ENCODE results near the gene ITGA5. TPM values are rescaled to one million over a fixed set of nuclear protein-coding genes. Genes with fewer than 3 reads are reported as not detected.
A peak's percentile ranks its signal among the peaks of the same experiment; 100 is the strongest.

Gene ITGA5
- total RNA-seq, 1 experiment from 2014 or later: 49.7 TPM

- Histone ChIP-seq H3K79me2 (ENCODE audit: insufficient read depth, low read length) (no peaks in the 10 kb centered on the region), H3K36me3 (ENCODE audit: control insufficient read depth in 1 of 2, insufficient read depth in 2 of 2, low read length in 2 of 2) (no peaks in the 10 kb centered on the region), H3K9me2 (ENCODE audit: insufficient read depth) (no peaks in the 10 kb centered on the region), H2AFZ (ENCODE audit: low read depth, low read length, poor library complexity, severe bottlenecking) (no peak overlapping the region), H3K4me2 (ENCODE audit: low read length) (peak overlapping the region; percentile 97), H3K9me3 (ENCODE audit: control insufficient read depth in 1 of 2, insufficient read depth in 1 of 2, low read depth in 1 of 2, low read length in 2 of 2) (no peaks in the 10 kb centered on the region), H3K4me1 (ENCODE audit: control insufficient read depth in 1 of 2, insufficient read depth in 2 of 2, low read length in 2 of 2) (peaks cover 26 to 36% of the 10 kb centered on the region in 2 experiments), H3K27me3 (ENCODE audit: insufficient read depth, low read length) (no peaks in the 10 kb centered on the region), H3K9ac (ENCODE audit: low read length) (peak overlapping the region; percentile 76; the same call in 1 of the 2 replicates), H3K27ac (ENCODE audit: low read depth, low read length) (no peak overlapping the region), H4K20me1 (ENCODE audit: insufficient read depth) (no peaks in the 10 kb centered on the region), H3K4me3 (replicated peaks in 1 of 2; ENCODE audit: low read depth in 1 of 2, low read length in 2 of 2) (peak overlapping the region; percentile 49 to 68; a peak in 2 of 4 replicates)
- intact Hi-C loops (cut with micrococcal nuclease): loop anchor here (2.0 kb wide), 1 partner anchor 71 kb away; no protein-coding TSS in a partner anchor
- RAD21 ChIA-PET (ENCODE audit: low non-redundant PET in 1 of 2, low total read pairs in 2 of 2, uncharacterized antibody in 2 of 2, unreplicated experiment in 2 of 2): no interaction called here
- no TSS peak for BruUV-seq (replicated peaks)
- ATAC-seq: no peak
- POLR2A ChIA-PET: interaction anchor here (1.3 to 2.0 kb wide), 4 partner anchors 22 to 78 kb away, joined by 3 to 14 read pairs (median 10); partner anchors contain the start of genes CBX5, COPZ1 and HNRNPA1
- TF ChIP-seq EZH2phosphoT487 (IDR thresholded peaks at IDR 0.05; ENCODE audit: borderline replicate concordance) (no peak), MAX (IDR thresholded peaks at IDR 0.05) (no peak), ZNF274 (IDR thresholded peaks at IDR 0.05; ENCODE audit: low read depth, low read length) (no peak), ELF1 (IDR thresholded peaks at IDR 0.05; ENCODE audit: borderline replicate concordance, low read depth) (no peak), EZH2 (IDR thresholded peaks at IDR 0.05) (no peak)
- TF ChIP-seq, protein P1, sequence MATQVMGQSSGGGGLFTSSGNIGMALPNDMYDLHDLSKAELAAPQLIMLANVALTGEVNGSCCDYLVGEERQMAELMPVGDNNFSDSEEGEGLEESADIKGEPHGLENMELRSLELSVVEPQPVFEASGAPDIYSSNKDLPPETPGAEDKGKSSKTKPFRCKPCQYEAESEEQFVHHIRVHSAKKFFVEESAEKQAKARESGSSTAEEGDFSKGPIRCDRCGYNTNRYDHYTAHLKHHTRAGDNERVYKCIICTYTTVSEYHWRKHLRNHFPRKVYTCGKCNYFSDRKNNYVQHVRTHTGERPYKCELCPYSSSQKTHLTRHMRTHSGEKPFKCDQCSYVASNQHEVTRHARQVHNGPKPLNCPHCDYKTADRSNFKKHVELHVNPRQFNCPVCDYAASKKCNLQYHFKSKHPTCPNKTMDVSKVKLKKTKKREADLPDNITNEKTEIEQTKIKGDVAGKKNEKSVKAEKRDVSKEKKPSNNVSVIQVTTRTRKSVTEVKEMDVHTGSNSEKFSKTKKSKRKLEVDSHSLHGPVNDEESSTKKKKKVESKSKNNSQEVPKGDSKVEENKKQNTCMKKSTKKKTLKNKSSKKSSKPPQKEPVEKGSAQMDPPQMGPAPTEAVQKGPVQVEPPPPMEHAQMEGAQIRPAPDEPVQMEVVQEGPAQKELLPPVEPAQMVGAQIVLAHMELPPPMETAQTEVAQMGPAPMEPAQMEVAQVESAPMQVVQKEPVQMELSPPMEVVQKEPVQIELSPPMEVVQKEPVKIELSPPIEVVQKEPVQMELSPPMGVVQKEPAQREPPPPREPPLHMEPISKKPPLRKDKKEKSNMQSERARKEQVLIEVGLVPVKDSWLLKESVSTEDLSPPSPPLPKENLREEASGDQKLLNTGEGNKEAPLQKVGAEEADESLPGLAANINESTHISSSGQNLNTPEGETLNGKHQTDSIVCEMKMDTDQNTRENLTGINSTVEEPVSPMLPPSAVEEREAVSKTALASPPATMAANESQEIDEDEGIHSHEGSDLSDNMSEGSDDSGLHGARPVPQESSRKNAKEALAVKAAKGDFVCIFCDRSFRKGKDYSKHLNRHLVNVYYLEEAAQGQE (IDR thresholded peaks at IDR 0.05; ENCODE audit: low read depth): no peak
- TF ChIP-seq, protein P2, sequence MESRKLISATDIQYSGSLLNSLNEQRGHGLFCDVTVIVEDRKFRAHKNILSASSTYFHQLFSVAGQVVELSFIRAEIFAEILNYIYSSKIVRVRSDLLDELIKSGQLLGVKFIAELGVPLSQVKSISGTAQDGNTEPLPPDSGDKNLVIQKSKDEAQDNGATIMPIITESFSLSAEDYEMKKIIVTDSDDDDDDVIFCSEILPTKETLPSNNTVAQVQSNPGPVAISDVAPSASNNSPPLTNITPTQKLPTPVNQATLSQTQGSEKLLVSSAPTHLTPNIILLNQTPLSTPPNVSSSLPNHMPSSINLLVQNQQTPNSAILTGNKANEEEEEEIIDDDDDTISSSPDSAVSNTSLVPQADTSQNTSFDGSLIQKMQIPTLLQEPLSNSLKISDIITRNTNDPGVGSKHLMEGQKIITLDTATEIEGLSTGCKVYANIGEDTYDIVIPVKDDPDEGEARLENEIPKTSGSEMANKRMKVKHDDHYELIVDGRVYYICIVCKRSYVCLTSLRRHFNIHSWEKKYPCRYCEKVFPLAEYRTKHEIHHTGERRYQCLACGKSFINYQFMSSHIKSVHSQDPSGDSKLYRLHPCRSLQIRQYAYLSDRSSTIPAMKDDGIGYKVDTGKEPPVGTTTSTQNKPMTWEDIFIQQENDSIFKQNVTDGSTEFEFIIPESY (IDR thresholded peaks at IDR 0.05; ENCODE audit: extremely low read depth, insufficient replicate concordance, low read length): no peak
- no peak for DNase-seq (ENCODE audit: low read depth, low spot score)
- CTCF ChIA-PET: interaction anchor here (1.7 to 3.3 kb wide), 3 partner anchors 13 to 32 kb away, joined by 5 to 27 read pairs (median 26); partner anchors contain the start of gene COPZ1
Measured at GRCh38 chr12:54357506-54358190, 61.4 kb downstream of the ITGA5 start.
